ENCODE results near the gene LENEP.

Gene LENEP

DNA sequence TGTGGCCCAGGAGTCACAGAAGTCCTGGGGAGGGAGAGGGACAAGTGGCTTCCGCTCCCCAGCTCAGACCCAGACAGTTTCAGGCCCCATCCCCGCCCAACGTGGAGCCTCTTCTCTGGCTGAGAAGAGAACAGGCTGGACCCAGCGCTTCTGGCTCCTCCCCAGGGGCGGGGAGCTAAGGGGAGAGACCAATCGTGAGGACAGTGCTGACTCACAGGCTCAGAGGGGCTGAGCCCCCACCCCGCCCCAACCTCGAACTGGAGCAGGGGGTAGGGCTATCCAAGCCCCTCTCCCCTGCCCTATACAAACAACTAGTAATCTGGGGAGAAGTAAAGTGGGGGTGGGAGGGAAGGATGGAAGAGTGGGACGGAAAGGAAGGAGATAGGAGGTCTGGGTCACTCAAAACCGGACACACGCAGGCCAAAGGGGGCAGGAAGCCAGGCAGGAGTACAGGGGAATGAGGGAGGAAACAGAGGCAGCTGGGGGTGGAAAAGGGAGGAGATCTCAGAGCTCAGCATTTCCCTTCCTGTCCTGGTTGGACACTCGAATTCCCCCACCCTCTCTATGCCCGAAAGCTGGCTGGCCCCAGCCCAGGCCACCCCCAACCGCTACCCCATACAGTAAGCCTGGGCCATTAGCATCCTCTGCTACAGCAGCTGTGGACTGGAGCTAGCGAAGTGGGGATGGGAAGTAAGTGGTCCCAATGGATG lies 22.6 kb upstream of the LENEP start, which contains the start of gene SHC1:
Gene SHC1, minus strand, starts transcription at position 117 of the 710 bp plus-strand sequence. CDS start 221 bp downstream, outside the sequence.
- H3K36me3 ChIP-seq (replicated peaks in 1 of 2; ENCODE audit: control insufficient read depth in 2 of 2, insufficient read depth in 2 of 2, low read length in 2 of 2) = peaks cover 9 to 33% of the 10 kb centered on the region in 2 donors
- H2BK12ac ChIP-seq (ENCODE audit: low read length) = peak within 1 kb of the TSS; percentile 70
- H3K27me3 ChIP-seq (ENCODE audit: control insufficient read depth in 3 of 3, insufficient read depth in 3 of 3, low read depth in 1 of 3, low read length in 3 of 3) = no peaks in the 10 kb centered on the region
- peak within 1 kb of the TSS; percentile 36 for H3K23ac ChIP-seq (ENCODE audit: low read depth, low read length, poor library complexity)
- peak within 1 kb of the TSS; percentile 50 to 77 for H3K4me3 ChIP-seq (ENCODE audit: low read length in 2 of 2)
- peak; percentile 83 for DNase-seq (ENCODE audit: low spot score)
- peak within 1 kb of the TSS; percentile 80 for H3K9ac ChIP-seq (ENCODE audit: low read depth, low read length, poor library complexity)
- H3K79me1 ChIP-seq (ENCODE audit: low read depth, low read length) = peaks cover 9% of the 10 kb centered on the region
- H3K9me3 ChIP-seq (replicated peaks in 1 of 2; ENCODE audit: control insufficient read depth in 2 of 2, insufficient read depth in 1 of 2, low read depth in 1 of 2, low read length in 2 of 2) = no peaks in the 10 kb centered on the region
- H4K8ac ChIP-seq (ENCODE audit: low read depth, low read length) = peak within 1 kb of the TSS; percentile 33
- no CpG with 5 or more reads among the region's 15 CpGs for WGBS, 2 donors (ENCODE audit: extremely low coverage in 2 of 2, insufficient read length in 2 of 2, insufficient replicate concordance in 1 of 2)
- peak within 1 kb of the TSS; percentile 96 for H3K4me2 ChIP-seq (ENCODE audit: insufficient read depth, low read length, poor library complexity, severe bottlenecking)
- H3K18ac ChIP-seq (ENCODE audit: low read length) = peak within 1 kb of the TSS; percentile 95
- peak within 1 kb of the TSS; percentile 74 for H3K27ac ChIP-seq (replicated peaks; ENCODE audit: low read length)
- H2BK120ac ChIP-seq (ENCODE audit: low read depth, low read length) = peak within 1 kb of the TSS; percentile 72
- H2BK5ac ChIP-seq (ENCODE audit: low read length) = peak within 1 kb of the TSS; percentile 77
- H3K4ac ChIP-seq (ENCODE audit: low read length) = no peak within 1 kb of the TSS
- H2AFZ ChIP-seq (ENCODE audit: low read length) = peak within 1 kb of the TSS; percentile 74
- H3K14ac ChIP-seq (ENCODE audit: low read length) = peak within 1 kb of the TSS; percentile 58
- peaks cover 27 to 32% of the 10 kb centered on the region in 2 donors for H3K4me1 ChIP-seq (ENCODE audit: control insufficient read depth in 2 of 2, insufficient read depth in 1 of 2, low read depth in 1 of 2, low read length in 2 of 2)
- H2AK5ac ChIP-seq (ENCODE audit: low read depth, low read length) = peak within 1 kb of the TSS; percentile 85
- H4K91ac ChIP-seq (ENCODE audit: low read depth, low read length, poor library complexity) = peak within 1 kb of the TSS; percentile 64
- H2BK15ac ChIP-seq (ENCODE audit: low read length) = peak within 1 kb of the TSS; percentile 73

DNA sequence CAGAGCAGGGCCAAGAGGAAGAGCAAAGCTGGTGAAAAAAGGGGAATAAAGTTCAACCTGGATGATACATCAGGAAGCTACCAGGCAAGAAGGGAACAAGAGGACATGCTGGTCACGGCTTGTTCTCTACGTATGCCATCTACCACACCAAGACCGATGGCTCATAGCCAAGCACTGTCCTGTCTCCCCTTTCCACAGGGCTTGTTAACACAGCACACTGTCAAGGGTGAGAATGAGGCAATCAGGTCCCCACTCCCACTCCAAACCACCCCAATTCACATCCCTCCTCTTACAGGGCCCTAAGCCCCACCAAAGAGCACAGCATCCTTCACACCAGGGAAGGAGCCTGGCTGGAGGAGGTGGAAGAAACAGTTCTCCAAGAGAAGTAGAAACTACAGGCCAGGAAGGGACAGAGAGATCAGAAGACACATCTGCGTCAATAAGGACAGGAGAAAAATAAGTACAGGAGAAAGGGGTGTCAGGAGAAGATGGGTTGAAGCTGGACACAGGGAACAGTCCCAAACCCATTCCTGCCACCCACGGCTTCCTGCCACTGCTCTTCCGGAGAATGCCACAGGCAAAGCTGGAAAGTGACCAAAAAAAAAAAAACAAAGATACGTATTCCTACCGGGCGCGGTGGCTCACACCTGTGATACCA lies 21.9 kb upstream of the LENEP start:
- H3K27ac ChIP-seq (replicated peaks; ENCODE audit: low read length) = peak overlapping the region; percentile 74
- peak overlapping the region; percentile 70 for H2BK12ac ChIP-seq (ENCODE audit: low read length)
- no peak for DNase-seq (ENCODE audit: low spot score)
- H2AFZ ChIP-seq (ENCODE audit: low read length) = no peak overlapping the region
- peak overlapping the region in 1 of 2 donors; percentile 50 for H3K4me3 ChIP-seq (ENCODE audit: low read length in 2 of 2)
- peaks cover 5 to 31% of the 10 kb centered on the region in 2 donors for H3K36me3 ChIP-seq (replicated peaks in 1 of 2; ENCODE audit: control insufficient read depth in 2 of 2, insufficient read depth in 2 of 2, low read length in 2 of 2)
- H3K14ac ChIP-seq (ENCODE audit: low read length) = no peak overlapping the region
- peak overlapping the region; percentile 1 for H2BK15ac ChIP-seq (ENCODE audit: low read length)
- peak overlapping the region; percentile 3 for H2AK5ac ChIP-seq (ENCODE audit: low read depth, low read length)
- H4K91ac ChIP-seq (ENCODE audit: low read depth, low read length, poor library complexity) = peak overlapping the region; percentile 64
- H3K4me2 ChIP-seq (ENCODE audit: insufficient read depth, low read length, poor library complexity, severe bottlenecking) = peak overlapping the region; percentile 96
- H3K4ac ChIP-seq (ENCODE audit: low read length) = no peak overlapping the region
- peak overlapping the region; percentile 72 for H2BK120ac ChIP-seq (ENCODE audit: low read depth, low read length)
- peaks cover 9% of the 10 kb centered on the region for H3K79me1 ChIP-seq (ENCODE audit: low read depth, low read length)
- H3K27me3 ChIP-seq (ENCODE audit: control insufficient read depth in 3 of 3, insufficient read depth in 3 of 3, low read depth in 1 of 3, low read length in 3 of 3) = no peaks in the 10 kb centered on the region
- peak overlapping the region; percentile 93 for H3K18ac ChIP-seq (ENCODE audit: low read length)
- peak overlapping the region; percentile 57 for H2BK5ac ChIP-seq (ENCODE audit: low read length)
- peaks cover 29 to 38% of the 10 kb centered on the region in 2 donors for H3K4me1 ChIP-seq (ENCODE audit: control insufficient read depth in 2 of 2, insufficient read depth in 1 of 2, low read depth in 1 of 2, low read length in 2 of 2)
- no CpG with 5 or more reads among the region's 10 CpGs for WGBS, 2 donors (ENCODE audit: extremely low coverage in 2 of 2, insufficient read length in 2 of 2, insufficient replicate concordance in 1 of 2)
- H3K9me3 ChIP-seq (replicated peaks in 1 of 2; ENCODE audit: control insufficient read depth in 2 of 2, insufficient read depth in 1 of 2, low read depth in 1 of 2, low read length in 2 of 2) = no peaks in the 10 kb centered on the region
- H3K9ac ChIP-seq (ENCODE audit: low read depth, low read length, poor library complexity) = peak overlapping the region; percentile 38
- H4K8ac ChIP-seq (ENCODE audit: low read depth, low read length) = peak overlapping the region; percentile 33
- H3K23ac ChIP-seq (ENCODE audit: low read depth, low read length, poor library complexity) = peak overlapping the region; percentile 36

DNA sequence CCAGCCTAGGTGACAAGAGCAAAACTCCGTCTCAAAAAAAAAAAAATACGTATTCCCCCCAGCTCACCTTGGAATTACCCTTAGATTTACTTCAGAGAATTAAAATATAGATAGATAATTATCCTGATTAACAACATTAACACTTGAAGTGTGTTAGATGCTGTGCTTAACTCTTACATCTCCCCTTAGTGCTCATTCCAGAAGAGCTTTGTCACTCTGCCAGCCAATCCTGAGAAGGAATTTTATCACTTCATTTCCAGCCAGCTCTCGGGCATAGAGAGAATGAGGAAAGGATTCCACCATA lies 21.2 kb upstream of the LENEP start:
- Histone ChIP-seq H2BK12ac (ENCODE audit: low read length) (no peak overlapping the region), H3K9ac (ENCODE audit: low read depth, low read length, poor library complexity) (no peak overlapping the region), H3K14ac (ENCODE audit: low read length) (no peak overlapping the region), H3K4me3 (ENCODE audit: low read length in 2 of 2) (no peak overlapping the region), H3K18ac (ENCODE audit: low read length) (no peak overlapping the region), H2BK5ac (ENCODE audit: low read length) (no peak overlapping the region), H3K9me3 (replicated peaks in 1 of 2; ENCODE audit: control insufficient read depth in 2 of 2, insufficient read depth in 1 of 2, low read depth in 1 of 2, low read length in 2 of 2) (no peaks in the 10 kb centered on the region), H3K79me1 (ENCODE audit: low read depth, low read length) (peaks cover 9% of the 10 kb centered on the region), H3K27me3 (ENCODE audit: control insufficient read depth in 3 of 3, insufficient read depth in 3 of 3, low read depth in 1 of 3, low read length in 3 of 3) (no peaks in the 10 kb centered on the region), H3K4me2 (ENCODE audit: insufficient read depth, low read length, poor library complexity, severe bottlenecking) (peak overlapping the region; percentile 41), H3K23ac (ENCODE audit: low read depth, low read length, poor library complexity) (no peak overlapping the region), H2BK120ac (ENCODE audit: low read depth, low read length) (no peak overlapping the region), H2AK5ac (ENCODE audit: low read depth, low read length) (no peak overlapping the region), H3K36me3 (replicated peaks in 1 of 2; ENCODE audit: control insufficient read depth in 2 of 2, insufficient read depth in 2 of 2, low read length in 2 of 2) (peaks cover 4 to 31% of the 10 kb centered on the region in 2 donors), H2AFZ (ENCODE audit: low read length) (peak overlapping the region; percentile 9), H3K27ac (replicated peaks; ENCODE audit: low read length) (peak overlapping the region; percentile 98), H4K91ac (ENCODE audit: low read depth, low read length, poor library complexity) (no peak overlapping the region), H3K4ac (ENCODE audit: low read length) (no peak overlapping the region), H4K8ac (ENCODE audit: low read depth, low read length) (no peak overlapping the region), H2BK15ac (ENCODE audit: low read length) (no peak overlapping the region), H3K4me1 (ENCODE audit: control insufficient read depth in 2 of 2, insufficient read depth in 1 of 2, low read depth in 1 of 2, low read length in 2 of 2) (peaks cover 29 to 41% of the 10 kb centered on the region in 2 donors)
- WGBS, 2 donors (ENCODE audit: extremely low coverage in 2 of 2, insufficient read length in 2 of 2, insufficient replicate concordance in 1 of 2) = no CpG with 5 or more reads among the region's 3 CpGs
- no peak for DNase-seq (ENCODE audit: low spot score)
